Renal cortical epithelial cell (primary cell): ENCODE measurements around the gene TTLL9. TPM values are rescaled to one million over a fixed set of nuclear protein-coding genes. Genes with fewer than 3 reads are reported as not detected.
"Not testable (repeated sequence)": the region's sequence is repeated elsewhere in the genome, so short reads cannot be mapped to it uniquely, and the experiment has no call there.

Experiments used
- DNase-seq: peaks from one replicate; pipeline ENCODE4 v3.0.0-alpha.2; 2011; ENCODE audit warnings: low read depth
- total RNA-seq: library from RNA; depleted of rRNA; stranded (reverse); fragments of >200 nt; gene quantifications from 2 replicates; pipeline ENCODE4 v1.2.3, GENCODE V29; 2014

TTLL9 gene
- total RNA-seq, 1 donor from 2014 or later: 0.94 TPM

DNA sequence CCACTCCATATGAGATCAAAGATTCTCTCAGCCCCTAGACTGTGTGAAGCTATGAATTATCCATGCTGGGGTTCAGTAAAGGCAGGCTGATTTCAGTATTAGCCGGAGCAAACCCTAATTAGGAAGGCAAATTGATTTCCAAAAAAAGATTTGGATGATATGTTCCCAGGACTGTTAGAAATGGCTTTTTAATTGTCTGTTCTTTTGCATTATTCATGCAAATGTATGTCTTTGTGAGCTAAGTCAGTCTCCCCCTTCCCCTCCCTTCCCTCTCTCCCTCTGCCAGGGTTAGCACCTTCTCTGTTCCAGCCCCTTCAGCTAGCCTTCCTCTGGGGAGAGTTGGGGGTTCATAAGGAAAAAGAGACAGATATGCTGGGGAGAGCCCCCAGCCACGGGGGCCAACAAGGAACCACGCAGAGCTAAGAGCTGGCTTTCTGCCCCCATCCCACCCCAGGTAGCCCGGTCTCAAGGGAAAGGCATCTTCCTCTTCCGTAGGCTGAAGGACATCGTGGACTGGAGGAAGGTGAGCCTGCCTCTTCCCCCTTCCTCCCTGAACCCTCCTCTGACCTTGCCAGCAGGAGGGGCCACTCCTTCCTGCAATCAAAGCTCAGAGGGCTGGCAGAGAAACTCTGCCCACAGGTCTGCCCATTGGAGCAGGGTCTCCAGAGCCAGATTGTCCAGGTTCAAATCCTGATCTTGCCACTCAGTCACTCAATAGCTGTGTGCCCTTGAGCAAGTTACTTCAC, 49.1 kb downstream of the TTLL9 start:
- no peak for DNase-seq

DNA sequence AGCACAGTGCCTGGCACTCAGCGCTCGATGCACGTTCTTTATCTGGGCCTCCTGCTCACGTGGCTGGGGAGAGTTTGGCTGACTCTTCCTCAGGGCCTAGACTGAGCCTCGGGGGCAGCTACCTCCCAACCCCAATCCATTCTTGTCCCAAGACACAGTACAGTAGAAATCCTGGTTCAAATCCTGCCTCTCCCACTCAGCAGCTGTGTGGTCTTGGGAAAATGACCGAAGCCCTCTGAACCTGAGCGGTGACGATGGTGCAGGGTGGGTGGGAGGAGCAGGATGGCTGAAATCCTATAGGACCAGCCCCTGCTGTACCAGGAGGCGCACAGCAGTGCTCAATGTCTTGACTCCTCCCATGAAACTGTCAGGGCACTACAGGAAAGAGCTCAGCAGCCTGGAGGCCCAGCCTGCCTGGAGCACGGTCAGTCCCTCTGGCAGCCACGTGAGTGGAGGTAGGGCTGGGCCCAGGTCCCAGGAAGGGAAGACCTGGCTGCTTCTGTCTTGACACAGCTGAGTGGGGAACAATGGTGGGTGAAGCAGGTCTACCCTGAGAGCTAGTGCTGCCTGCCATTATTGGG, 49.9 kb downstream of the TTLL9 start:
- no peak for DNase-seq

DNA sequence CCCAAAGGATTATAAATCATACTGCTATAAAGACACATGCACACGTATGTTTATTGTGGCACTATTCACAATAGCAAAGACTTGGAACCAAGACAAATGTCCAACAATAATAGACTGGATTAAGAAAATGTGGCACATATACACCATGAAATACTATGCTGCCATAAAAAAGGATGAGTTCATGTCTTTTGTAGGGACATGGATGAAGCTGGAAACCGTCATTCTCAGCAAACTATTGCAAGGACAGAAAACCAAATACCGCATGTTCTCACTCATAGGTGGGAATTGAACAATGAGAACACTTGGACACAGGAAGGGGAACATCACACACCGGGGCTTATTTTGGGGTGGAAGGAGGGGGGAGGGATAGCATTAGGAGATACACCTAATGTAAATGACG, 51.0 kb downstream of the TTLL9 start:
- DNase-seq: not testable (repeated sequence)

DNA sequence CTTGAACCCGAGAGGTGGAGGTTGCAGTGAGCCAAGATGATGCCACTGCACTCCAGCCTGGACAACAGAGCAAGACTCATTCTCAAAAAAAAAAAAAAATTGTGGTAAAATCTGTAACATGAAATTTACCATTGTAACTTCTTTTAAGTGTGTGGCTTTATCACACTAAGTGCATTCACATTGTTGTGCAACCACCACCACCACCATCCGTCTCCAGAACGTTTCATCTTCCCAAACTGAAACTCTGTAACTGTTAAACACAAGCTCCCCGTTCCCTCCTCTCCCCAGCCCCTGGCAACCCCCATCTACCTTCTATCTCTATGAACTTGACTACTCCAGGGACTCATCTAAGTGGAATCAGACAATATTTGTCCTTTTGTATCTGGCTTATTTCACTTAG, 51.7 kb downstream of the TTLL9 start:
- DNase-seq: no peak

DNA sequence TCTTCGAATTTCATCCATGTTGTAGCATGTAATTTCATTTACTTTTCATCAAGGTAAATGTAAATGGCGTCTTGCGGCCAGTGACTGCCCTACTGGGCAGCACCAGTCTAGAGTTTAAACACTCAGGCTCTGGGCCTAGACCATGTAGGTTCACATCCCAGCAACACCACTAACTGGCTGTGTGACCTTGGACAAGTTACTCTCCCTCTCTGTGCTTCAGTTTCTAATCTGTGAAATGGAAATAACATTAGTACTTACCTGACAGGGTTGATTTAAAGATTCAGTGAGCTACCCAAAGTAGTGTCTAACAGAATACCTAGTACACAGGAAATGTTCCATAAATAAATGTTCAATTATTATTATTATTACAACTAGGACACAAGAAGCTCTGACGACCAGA, 52.2 kb downstream of the TTLL9 start:
- DNase-seq: no peak

DNA sequence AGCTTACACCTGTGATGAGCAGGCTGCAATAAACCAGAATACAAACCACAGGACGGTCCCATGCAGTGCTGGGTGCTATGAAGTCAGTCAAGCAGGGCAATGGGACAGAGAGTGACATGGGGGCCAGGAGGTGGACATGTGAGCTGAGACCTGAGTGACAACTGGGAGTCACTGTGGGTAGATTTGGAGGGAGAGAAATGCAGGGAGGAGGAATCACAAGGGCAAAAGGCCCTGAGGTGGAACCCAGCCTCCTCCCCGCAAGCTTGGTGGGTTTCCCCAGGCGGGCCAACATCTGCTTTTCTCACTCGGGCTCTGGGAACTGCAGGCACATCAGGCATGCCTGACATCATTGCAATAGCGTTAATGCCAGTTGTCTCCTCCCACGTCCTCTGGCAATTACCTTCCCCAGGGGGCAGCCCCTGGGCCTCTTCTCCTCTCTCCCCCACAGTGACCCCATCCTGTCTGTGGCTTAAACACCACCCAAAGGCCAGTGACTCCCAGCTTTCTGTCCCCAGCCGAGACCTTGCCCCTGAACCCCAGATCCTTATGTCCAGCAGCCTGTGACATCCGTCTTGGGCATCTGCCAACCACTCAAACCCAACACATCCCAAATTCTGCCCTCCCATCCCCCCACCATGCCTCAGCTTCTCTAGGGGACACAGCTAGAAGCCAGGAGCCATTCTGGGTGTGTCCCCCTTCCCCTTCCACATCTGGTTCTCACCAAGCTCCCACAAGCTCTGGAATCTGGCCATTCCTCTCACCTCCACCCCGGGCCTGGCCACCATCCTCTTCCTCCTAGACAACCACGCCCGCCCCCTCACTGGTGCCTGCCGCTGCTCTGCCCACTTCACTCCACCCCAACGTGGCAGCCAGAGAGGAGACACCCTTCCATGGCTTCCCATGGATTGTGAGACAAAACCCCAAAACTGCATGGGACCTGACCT, 53.2 kb downstream of the TTLL9 start:
- no peak for DNase-seq

DNA sequence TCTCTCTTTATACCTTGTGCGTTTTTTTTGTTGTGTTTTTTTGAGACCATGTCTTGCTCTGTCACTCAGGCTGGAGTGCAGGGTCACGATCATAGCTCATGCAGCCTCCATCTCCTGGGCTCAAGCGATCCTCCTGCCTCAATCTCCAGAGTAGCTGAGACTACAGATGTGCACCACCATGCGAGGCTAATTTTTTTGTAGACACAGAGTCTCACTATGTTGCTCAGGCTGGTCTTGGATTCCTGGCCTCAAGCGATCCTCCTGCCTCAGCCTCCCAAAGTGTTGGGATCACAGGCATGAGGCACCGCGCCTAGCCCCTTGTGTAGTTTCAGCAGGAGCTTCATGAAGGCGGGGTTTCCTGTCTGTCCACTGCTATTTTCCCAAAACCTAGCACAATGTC, 54.1 kb downstream of the TTLL9 start:
- DNase-seq: no peak

DNA sequence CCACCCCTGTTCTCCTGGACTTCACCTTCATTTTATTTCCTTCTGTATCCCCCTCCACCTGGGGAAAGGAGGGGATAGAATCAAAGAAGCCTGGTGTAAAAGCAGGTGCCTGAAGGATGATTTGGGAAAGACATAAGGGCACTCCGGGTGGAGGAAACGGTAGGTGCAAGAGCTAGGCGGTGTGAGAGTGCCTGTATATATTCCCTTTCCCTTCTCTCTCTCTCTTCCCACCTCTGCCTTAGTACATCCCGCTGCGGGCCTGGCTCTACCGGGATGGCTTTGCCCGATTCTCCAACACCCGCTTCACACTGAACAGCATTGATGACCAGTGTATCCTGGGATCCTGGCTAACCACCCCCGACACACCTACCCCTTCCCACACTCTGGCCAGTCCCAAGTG, 55.2 kb downstream of the TTLL9 start:
- no peak for DNase-seq

DNA sequence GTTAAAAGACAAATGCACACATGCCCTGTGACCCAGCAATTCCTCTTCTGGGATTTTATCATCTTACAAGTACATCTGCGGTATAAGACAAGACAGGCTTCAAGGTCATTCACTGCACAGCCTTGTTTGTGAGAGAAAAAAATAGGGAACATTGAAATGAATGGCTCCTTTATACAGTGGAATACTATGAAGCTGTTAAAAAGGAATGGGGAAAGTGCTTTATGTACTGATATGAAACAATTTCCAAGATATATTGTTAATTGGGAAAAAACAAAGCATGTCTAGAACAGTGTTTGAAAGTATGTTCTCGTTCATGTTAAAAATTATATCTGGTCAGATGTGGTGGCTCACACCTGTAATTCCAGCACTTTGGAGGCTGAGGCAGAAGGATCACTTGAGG, 56.1 kb downstream of the TTLL9 start:
- no peak for DNase-seq

DNA sequence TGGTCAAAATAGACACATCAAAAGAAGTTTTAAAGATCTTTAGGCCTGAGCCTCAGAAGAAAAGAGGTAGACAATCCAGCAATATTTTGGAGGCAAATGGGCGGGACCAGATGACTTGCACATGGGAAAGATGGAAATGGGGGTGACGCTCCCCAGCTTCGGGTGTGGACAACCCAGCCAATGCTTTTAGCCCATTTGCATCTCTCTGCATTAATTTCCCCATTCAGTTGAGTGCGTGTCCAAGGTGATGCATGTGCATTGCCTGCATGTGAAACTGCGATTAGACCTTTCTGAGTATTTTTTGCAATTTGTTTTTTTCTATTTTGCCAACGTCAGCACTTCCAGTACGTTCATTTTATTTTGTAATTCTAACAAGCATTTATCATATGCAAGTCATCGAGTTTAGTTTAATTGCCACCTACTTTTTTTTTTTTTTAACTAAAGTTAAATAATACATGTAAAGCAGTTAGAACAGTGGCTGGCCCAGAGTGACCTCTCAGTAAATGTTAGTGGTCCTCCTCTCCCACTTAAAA, 57.3 kb downstream of the TTLL9 start:
- no peak for DNase-seq

DNA sequence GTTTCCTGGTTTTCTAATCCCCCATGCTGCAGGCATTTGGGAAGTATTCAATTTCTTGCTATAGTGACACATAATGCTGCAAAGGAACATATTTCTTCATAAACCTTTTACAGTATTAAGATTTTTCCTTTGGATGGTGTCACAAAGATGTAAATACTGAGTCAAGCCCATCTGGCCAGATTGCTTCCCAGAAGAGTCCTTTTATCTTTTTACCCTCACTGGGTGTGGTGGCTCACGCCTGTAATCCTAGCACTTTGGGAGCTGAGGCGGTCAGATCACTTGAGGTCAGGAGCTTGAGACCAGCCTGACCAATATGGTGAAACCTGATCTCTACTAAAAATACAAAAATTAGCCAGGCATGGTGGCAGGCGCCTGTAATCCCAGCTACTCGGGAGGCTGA, 59.2 kb downstream of the TTLL9 start:
- DNase-seq: not testable (repeated sequence)

DNA sequence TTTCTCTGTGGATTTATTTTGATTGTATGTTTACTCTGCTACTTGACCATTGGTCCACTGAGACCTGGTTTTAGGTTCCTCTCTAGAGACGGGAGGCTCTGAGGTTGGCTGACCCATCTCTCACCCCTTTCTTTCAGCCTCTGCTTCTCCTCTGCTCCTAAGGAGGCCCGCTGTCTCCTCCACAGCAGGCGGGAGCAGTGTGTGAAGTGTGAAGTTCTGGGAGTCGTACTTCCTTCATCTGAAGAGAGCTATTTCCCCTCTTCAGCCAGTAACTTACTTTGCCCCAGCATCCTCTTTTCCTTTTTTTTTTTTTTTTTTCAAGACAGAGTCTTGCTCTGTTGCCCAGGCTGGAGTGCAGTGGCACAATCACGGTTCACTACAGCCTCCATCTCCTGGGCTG, 60.3 kb downstream of the TTLL9 start:
- DNase-seq: no peak

DNA sequence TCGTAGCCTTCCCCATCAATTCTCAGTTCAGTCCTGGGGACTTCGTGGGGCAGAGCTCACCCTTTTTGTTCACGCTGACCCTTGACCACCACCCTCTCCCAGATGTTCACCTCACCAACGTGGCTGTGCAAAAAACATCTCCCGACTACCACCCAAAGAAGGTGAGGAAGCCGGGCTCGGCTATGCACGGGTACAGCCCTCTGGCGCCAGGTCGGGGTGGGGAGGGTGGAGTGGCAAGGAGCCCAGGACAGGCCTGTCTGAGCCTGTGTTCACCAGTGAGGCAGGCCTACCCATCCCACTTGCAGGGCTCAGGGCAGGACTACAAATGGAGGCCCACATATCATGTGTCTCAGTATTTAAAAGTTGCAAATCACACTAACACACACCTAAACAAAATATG, 63.3 kb downstream of the TTLL9 start:
- no peak for DNase-seq

DNA sequence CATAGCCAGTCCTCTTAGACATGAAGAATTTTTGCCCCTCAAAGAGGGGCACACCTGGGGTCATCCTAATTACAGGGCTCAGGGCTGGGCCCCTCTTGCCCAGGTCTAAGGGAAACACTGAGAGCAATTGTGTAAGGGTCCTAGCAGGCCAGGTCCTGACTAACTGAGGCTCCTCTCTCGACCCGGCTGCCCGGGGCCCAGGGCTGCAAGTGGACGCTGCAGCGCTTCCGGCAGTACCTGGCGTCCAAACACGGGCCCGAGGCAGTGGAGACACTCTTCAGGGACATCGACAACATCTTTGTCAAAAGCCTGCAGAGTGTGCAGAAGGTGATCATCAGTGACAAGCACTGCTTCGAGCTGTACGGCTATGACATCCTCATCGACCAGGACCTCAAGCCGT, 64.1 kb downstream of the TTLL9 start:
- DNase-seq: no peak

DNA sequence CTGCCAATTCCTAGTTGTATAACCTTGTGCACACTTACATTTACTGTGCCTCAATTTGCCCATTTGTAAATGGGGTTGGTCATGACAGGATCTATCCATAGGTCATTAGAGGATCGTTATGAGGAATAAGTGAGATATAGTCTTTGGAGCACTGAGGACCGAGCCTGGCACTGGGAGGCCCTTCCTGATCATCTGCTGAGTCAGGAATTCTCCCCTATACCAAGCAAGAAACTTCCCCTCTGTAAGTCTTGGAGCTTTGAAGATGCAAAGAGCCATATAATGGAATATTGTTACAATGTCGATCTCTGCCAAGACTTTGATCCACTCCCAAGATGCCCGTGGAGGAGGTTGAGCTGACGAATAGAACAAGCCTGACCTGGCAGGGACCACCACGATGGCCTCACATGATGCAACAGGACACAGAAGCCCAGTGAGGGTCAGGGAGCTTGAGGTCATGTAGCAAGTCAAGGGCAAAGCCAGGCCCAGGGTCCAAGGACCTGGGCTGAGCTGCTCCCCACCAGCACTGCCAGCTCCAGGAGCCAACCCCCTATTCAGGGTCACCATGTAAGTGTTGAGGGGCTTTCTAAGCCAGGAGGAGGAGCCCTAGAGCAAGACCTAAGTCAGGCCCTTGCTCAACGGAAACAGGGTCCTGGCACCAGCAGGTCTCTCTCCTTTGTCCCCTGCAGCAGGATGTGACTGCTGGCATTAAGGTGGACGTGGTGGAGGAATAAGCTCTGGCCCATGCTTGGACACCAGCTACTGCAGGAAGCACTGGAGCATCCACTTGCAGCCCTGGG, 64.7 kb downstream of the TTLL9 start:
- no peak for DNase-seq

DNA sequence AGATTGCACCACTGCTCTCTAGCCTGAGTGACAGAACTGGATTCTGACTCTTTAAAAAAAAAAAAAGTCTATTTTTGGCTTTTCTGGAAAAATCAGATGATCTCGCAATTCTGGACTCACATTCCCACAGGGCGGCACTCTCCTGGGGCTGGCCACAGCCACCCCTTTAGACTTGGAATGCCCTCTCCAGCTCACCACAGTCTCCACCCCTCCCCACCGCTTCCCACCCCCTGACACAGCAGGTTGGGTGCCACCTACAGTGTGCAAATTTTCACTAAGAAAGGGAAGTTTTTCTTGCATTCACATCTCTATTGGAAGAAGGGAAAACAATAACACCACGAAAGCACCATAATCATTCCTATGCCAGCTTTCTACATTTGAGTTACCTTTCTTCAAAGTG, 66.0 kb downstream of the TTLL9 start:
- DNase-seq: no peak

DNA sequence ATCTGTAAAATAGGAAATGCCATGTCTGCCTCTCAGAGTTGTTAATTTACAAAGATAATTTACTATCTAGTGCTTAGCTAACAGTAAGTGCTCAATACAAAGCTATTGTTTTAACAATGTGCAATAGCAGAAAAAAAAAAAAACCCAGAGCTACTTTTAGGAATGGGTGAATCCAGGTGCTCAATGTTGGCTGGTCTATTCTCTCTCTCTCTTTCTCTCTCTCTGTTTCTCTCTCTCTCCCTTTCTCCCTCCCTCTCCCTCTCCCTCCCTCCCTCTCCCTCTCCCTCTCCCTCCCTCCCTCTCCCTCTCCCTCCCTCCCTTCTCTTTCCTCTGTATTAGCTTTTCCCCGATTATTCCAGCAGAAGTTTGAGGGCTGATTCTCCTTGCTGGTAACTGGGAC, 67.4 kb downstream of the TTLL9 start:
- no peak for DNase-seq

DNA sequence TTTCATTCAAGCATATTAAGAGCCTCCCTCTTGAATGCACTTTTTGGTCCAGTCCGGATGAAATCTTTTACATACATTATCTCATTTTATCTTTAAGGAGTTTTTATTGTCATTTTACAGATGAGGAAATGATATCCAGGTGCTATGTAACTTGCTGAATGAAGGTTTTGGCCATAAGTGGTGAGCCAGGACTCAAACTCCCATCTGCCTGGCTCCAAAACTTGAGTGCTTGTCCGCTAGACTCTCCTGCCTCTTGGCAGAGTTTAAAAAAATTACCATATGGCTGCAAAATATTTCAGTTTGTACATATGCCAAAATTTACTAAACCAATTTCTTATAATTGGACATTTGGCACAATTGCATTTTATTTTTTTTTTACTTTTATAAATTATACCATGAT, 69.2 kb downstream of the TTLL9 start:
- DNase-seq: no peak

DNA sequence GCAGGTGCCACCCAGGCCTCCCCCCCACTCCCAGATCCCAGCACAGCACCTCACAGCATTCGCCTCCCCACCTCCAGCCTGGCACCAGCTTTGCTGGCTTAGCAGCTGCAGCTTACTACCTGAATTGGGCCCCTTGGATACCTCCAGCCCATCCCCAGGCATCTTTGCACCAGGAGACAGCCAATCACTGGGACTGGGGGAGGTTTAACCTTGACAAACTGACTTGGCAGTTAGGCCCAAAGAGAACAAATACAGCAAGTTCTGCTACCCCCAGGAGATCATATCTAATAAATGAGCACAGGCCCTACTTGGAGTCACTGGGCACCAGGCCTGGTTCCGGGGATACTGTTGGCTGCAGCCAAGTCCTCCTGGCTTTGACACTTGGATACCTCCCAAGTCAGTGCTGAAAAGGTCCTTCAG, 72.6 kb downstream of the TTLL9 start:
- no peak for DNase-seq

DNA sequence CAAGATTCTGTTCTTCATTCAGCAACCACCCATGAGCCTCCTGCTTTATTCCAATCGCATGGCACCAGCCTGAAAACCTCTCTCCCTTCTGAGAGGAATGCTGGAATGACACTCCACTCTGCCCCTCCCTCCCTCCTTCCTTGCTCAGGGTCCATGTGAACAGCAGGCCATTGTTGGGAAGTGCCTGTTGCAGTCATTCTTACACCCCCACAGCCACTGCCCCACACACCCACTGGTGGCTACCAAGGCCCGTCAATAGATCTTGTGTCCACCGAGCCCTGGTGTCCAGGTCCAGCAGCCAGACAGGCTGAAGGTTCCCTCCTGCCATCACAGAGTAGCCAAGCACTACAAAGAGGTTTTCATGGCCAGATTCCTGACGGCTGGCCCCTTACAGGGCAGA, 74.9 kb downstream of the TTLL9 start:
- no peak for DNase-seq

DNA sequence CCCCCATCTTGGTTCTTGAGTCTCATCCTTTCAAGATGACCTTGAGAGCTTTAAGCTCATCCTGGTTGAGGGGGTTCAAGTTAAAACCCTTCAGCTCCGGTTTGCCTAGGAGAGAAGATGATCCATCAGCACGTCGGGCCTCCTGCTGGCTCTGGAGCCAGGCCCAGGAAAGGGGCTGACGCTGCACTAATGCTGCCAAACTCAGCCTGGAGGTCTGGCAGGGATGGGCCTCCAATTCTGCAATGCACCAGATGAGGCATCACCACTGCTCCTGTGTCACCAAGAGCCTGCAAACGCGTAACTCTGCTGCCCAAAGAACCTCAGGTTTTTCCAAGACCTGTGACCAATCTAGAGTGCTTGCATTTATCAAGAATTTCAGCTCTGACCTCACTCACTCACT, 75.4 kb downstream of the TTLL9 start:
- no peak for DNase-seq

DNA sequence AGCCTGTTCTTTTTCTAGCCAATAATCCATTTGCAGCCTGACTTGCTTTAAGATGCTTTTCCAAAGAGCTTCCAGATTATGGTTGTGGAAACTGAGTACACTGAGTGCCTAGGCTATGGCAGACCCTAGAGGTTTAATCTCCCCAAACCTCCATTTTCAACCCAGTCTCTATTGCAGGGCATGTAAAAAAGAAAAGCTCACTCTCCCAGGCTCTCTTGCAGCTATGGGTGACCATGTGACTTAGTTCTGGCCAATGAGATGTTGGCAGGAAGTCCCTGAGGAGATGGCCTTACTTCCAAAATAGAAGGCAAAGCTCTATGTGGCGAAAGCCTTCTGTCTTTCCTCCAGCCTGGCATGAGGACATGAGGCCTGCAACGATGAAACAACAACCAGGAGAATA, 77.6 kb downstream of the TTLL9 start:
- DNase-seq: no peak
